HUES48 (cell line): ENCODE data around the gene TRAPPC14.
A peak's percentile ranks its signal among the peaks of the same experiment; 100 is the strongest.
"Not testable (repeated sequence)": the region's sequence is repeated elsewhere in the genome, so short reads cannot be mapped to it uniquely, and the experiment has no call there.

Experiments used
- H3K27ac ChIP-seq: one replicate; pipeline ENCODE4 v1.7.0; 2013; ENCODE audit warnings: low read depth, low read length, inconsistent platforms
- H3K27me3 ChIP-seq: 2 replicates; pipeline ENCODE4 v1.6.1; 2013; ENCODE audit warnings: mild to moderate bottlenecking, low read length; ENCODE audit not compliant: control insufficient read depth, insufficient read depth
- H3K36me3 ChIP-seq: 2 replicates; pipeline ENCODE4 v1.6.1; 2013; ENCODE audit warnings: low read length; ENCODE audit not compliant: control insufficient read depth, insufficient read depth
- H3K4me1 ChIP-seq: 2 replicates; pipeline ENCODE4 v1.6.1; 2013; ENCODE audit warnings: mild to moderate bottlenecking, low read length; ENCODE audit not compliant: control insufficient read depth, insufficient read depth
- H3K4me3 ChIP-seq: 2 replicates; pipeline ENCODE4 v1.5.1; 2013; ENCODE audit warnings: mild to moderate bottlenecking, low read depth, low read length
- H3K9ac ChIP-seq: 2 replicates; pipeline ENCODE4 v1.6.1; 2013; ENCODE audit warnings: mild to moderate bottlenecking, low read depth, low read length, moderate library complexity
- H3K9me3 ChIP-seq: 2 replicates; pipeline ENCODE4 v1.6.1; 2013; ENCODE audit warnings: low read length; ENCODE audit not compliant: control insufficient read depth, insufficient read depth

TRAPPC14 gene

GRCh38 chr7:100130220-100130607 lies 28.3 kb downstream of the TRAPPC14 start:
- not testable (repeated sequence) for H3K4me3 ChIP-seq

GRCh38 chr7:100128637-100128963 lies 29.9 kb downstream of the TRAPPC14 start:
- no peak overlapping the region for H3K9ac ChIP-seq
- H3K4me3 ChIP-seq, result no peak overlapping the region
- peaks cover 13% of the 10 kb centered on the region for H3K27me3 ChIP-seq
- H3K36me3 ChIP-seq, result peaks cover 9% of the 10 kb centered on the region
- H3K4me1 ChIP-seq, result no peaks in the 10 kb centered on the region
- H3K27ac ChIP-seq, result no peak overlapping the region
- H3K9me3 ChIP-seq, result no peaks in the 10 kb centered on the region

More at GRCh38 chr7:100130220-100130607, 28.3 kb downstream of the TRAPPC14 start:
- H3K27ac ChIP-seq, H3K9me3 ChIP-seq, H3K9ac ChIP-seq, H3K4me1 ChIP-seq, H3K36me3 ChIP-seq: not testable (repeated sequence)
- H3K27me3 ChIP-seq, result peaks cover 13% of the 10 kb centered on the region

GRCh38 chr7:100127866-100128636 lies 30.5 kb downstream of the TRAPPC14 start:
- peaks cover 13% of the 10 kb centered on the region for H3K27me3 ChIP-seq
- H3K9ac ChIP-seq, result no peak overlapping the region
- H3K4me3 ChIP-seq, result peak overlapping the region; percentile 91
- no peaks in the 10 kb centered on the region for H3K4me1 ChIP-seq
- no peaks in the 10 kb centered on the region for H3K9me3 ChIP-seq
- H3K27ac ChIP-seq, result no peak overlapping the region
- H3K36me3 ChIP-seq, result peaks cover 9% of the 10 kb centered on the region

GRCh38 chr7:100126931-100127865 lies 31.3 kb downstream of the TRAPPC14 start, which contains the start of gene MBLAC1:
Gene MBLAC1 (plus strand): TSS chr7:100126967. CDS start chr7:100127396, 429 bp downstream.
- Histone ChIP-seq H3K27ac (peak within 1 kb of the TSS; percentile 99), H3K4me1 (no peaks in the 10 kb centered on the region), H3K9me3 (no peaks in the 10 kb centered on the region), H3K27me3 (peaks cover 13% of the 10 kb centered on the region), H3K9ac (peak within 1 kb of the TSS; percentile 85), H3K4me3 (peak within 1 kb of the TSS; percentile 91), H3K36me3 (peaks cover 9% of the 10 kb centered on the region)

GRCh38 chr7:100126239-100126930 lies 32.1 kb downstream of the TRAPPC14 start:
- H3K9me3 ChIP-seq, result no peaks in the 10 kb centered on the region
- peak overlapping the region; percentile 91 for H3K4me3 ChIP-seq
- no peaks in the 10 kb centered on the region for H3K4me1 ChIP-seq
- peaks cover 9% of the 10 kb centered on the region for H3K36me3 ChIP-seq
- peak overlapping the region; percentile 99 for H3K27ac ChIP-seq
- H3K27me3 ChIP-seq, result peaks cover 13% of the 10 kb centered on the region
- H3K9ac ChIP-seq, result peak overlapping the region; percentile 85

GRCh38 chr7:100124301-100125230 lies 34.0 kb downstream of the TRAPPC14 start:
- no peak overlapping the region for H3K9ac ChIP-seq
- H3K9me3 ChIP-seq, result no peaks in the 10 kb centered on the region
- H3K4me3 ChIP-seq, result no peak overlapping the region
- peaks cover 9% of the 10 kb centered on the region for H3K4me1 ChIP-seq
- no peak overlapping the region for H3K27ac ChIP-seq
- H3K36me3 ChIP-seq, result peaks cover 9% of the 10 kb centered on the region
- peaks cover 13% of the 10 kb centered on the region for H3K27me3 ChIP-seq

- Histone ChIP-seq H3K4me3 (no peak overlapping the region), H3K36me3 (peaks cover 9% of the 10 kb centered on the region), H3K4me1 (peaks cover 9% of the 10 kb centered on the region), H3K9me3 (no peaks in the 10 kb centered on the region), H3K27me3 (no peaks in the 10 kb centered on the region), H3K27ac (no peak overlapping the region), H3K9ac (no peak overlapping the region)
Measured at GRCh38 chr7:100122568-100122967, 36.0 kb downstream of the TRAPPC14 start.

GRCh38 chr7:100122067-100122466 lies 36.5 kb downstream of the TRAPPC14 start:
- Histone ChIP-seq H3K27me3 (no peaks in the 10 kb centered on the region), H3K9me3 (no peaks in the 10 kb centered on the region), H3K36me3 (peaks cover 9% of the 10 kb centered on the region), H3K9ac (no peak overlapping the region), H3K27ac (no peak overlapping the region), H3K4me1 (peaks cover 9% of the 10 kb centered on the region), H3K4me3 (no peak overlapping the region)

GRCh38 chr7:100120733-100121036 lies 37.8 kb downstream of the TRAPPC14 start:
- peak overlapping the region; percentile 87 for H3K27ac ChIP-seq
- peaks cover 9% of the 10 kb centered on the region for H3K4me1 ChIP-seq
- H3K4me3 ChIP-seq, result peak overlapping the region; percentile 76
- no peak overlapping the region for H3K9ac ChIP-seq
- H3K36me3 ChIP-seq, result peaks cover 9% of the 10 kb centered on the region
- no peaks in the 10 kb centered on the region for H3K9me3 ChIP-seq
- H3K27me3 ChIP-seq, result no peaks in the 10 kb centered on the region
